ENCODE results near the gene ANKUB1. TPM values are rescaled to one million over a fixed set of nuclear protein-coding genes. Genes with fewer than 3 reads are reported as not detected.

ANKUB1 gene
- total and polyA plus RNA-seq, 4 donors, result 0.95 to 3.3 (median 1.7) TPM

GRCh38 chr3:149726716-149727407 lies 65.5 kb downstream of the ANKUB1 start:
- DNase-seq (ENCODE audit: low read depth in 4 of 6, low spot score in 6 of 6), result no peak
- no peak overlapping the region for H3K4me3 ChIP-seq (ENCODE audit: low read depth, low read length)
- H3K9me3 ChIP-seq (ENCODE audit: control insufficient read depth, insufficient read depth, low read length), result no peaks in the 10 kb centered on the region
- no peaks in the 10 kb centered on the region for H3K36me3 ChIP-seq (ENCODE audit: control insufficient read depth, insufficient read depth, low read length)
- 71% methylated on average over 1 of the region's 2 CpGs for WGBS (ENCODE audit: insufficient coverage)
- no peaks in the 10 kb centered on the region for H3K4me1 ChIP-seq (ENCODE audit: control insufficient read depth, insufficient read depth, low read length)
- no peak overlapping the region for H3K27ac ChIP-seq (ENCODE audit: low read depth, low read length)
- no peaks in the 10 kb centered on the region for H3K27me3 ChIP-seq (ENCODE audit: control insufficient read depth, insufficient read depth, low read length)

GRCh38 chr3:149723781-149724180 lies 68.6 kb downstream of the ANKUB1 start:
- H3K27me3 ChIP-seq (ENCODE audit: control insufficient read depth, insufficient read depth, low read length), result no peaks in the 10 kb centered on the region
- no peak overlapping the region for H3K4me3 ChIP-seq (ENCODE audit: low read depth, low read length)
- peaks cover 4% of the 10 kb centered on the region for H3K9me3 ChIP-seq (ENCODE audit: control insufficient read depth, insufficient read depth, low read length)
- no peaks in the 10 kb centered on the region for H3K4me1 ChIP-seq (ENCODE audit: control insufficient read depth, insufficient read depth, low read length)
- H3K27ac ChIP-seq (ENCODE audit: low read depth, low read length), result no peak overlapping the region
- H3K36me3 ChIP-seq (ENCODE audit: control insufficient read depth, insufficient read depth, low read length), result no peaks in the 10 kb centered on the region
- DNase-seq (ENCODE audit: low read depth in 4 of 6, low spot score in 6 of 6), result no peak

DNA sequence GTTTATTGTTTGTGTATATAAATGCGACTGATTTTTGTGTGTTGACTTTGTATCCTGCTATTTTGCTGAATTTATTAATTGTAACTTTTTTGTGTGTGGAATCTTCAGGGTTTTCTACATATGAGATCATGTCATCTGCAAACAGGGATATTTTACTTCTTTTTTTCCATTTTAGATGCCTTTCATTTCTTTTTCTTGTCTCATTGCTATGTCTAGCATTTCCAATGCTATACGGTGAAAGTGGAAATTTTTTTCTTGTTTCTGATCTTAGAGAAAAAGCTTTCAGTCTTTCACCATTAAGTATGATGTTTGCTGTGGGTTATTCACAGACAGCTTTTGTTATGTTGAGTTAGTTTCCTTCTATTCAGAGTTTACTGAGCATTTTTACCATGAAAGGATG lies 71.4 kb downstream of the ANKUB1 start:
- H3K4me1 ChIP-seq (ENCODE audit: control insufficient read depth, insufficient read depth, low read length), result no peaks in the 10 kb centered on the region

GRCh38 chr3:149717391-149718056 lies 74.8 kb downstream of the ANKUB1 start:
- 17% methylated on average over 1 of the region's 2 CpGs for WGBS (ENCODE audit: insufficient coverage)

More for the DNA sequence above, 71.4 kb downstream of the ANKUB1 start:
- Histone ChIP-seq H3K27me3 (ENCODE audit: control insufficient read depth, insufficient read depth, low read length) (no peaks in the 10 kb centered on the region), H3K4me3 (ENCODE audit: low read depth, low read length) (no peak overlapping the region), H3K27ac (ENCODE audit: low read depth, low read length) (no peak overlapping the region), H3K36me3 (ENCODE audit: control insufficient read depth, insufficient read depth, low read length) (no peaks in the 10 kb centered on the region), H3K9me3 (ENCODE audit: control insufficient read depth, insufficient read depth, low read length) (peaks cover 4% of the 10 kb centered on the region)
- 100% methylated on average over 1 of the region's 2 CpGs for WGBS (ENCODE audit: insufficient coverage)
- no peak for DNase-seq (ENCODE audit: low read depth in 4 of 6, low spot score in 6 of 6)

GRCh38 chr3:149716984-149717383 lies 75.4 kb downstream of the ANKUB1 start:
- peaks cover 4% of the 10 kb centered on the region for H3K9me3 ChIP-seq (ENCODE audit: control insufficient read depth, insufficient read depth, low read length)
- no peak overlapping the region for H3K27ac ChIP-seq (ENCODE audit: low read depth, low read length)
- 79% methylated on average over 2 of the region's 6 CpGs for WGBS (ENCODE audit: insufficient coverage)
- H3K27me3 ChIP-seq (ENCODE audit: control insufficient read depth, insufficient read depth, low read length), result no peaks in the 10 kb centered on the region
- H3K4me1 ChIP-seq (ENCODE audit: control insufficient read depth, insufficient read depth, low read length), result no peaks in the 10 kb centered on the region
- H3K4me3 ChIP-seq (ENCODE audit: low read depth, low read length), result no peak overlapping the region
- no peak for DNase-seq (ENCODE audit: low read depth in 4 of 6, low spot score in 6 of 6)
- H3K36me3 ChIP-seq (ENCODE audit: control insufficient read depth, insufficient read depth, low read length), result peaks cover 7% of the 10 kb centered on the region

More at GRCh38 chr3:149717391-149718056, 74.8 kb downstream of the ANKUB1 start:
- Histone ChIP-seq H3K4me3 (ENCODE audit: low read depth, low read length) (no peak overlapping the region), H3K9me3 (ENCODE audit: control insufficient read depth, insufficient read depth, low read length) (peaks cover 4% of the 10 kb centered on the region), H3K36me3 (ENCODE audit: control insufficient read depth, insufficient read depth, low read length) (peaks cover 7% of the 10 kb centered on the region), H3K27me3 (ENCODE audit: control insufficient read depth, insufficient read depth, low read length) (no peaks in the 10 kb centered on the region), H3K4me1 (ENCODE audit: control insufficient read depth, insufficient read depth, low read length) (no peaks in the 10 kb centered on the region), H3K27ac (ENCODE audit: low read depth, low read length) (no peak overlapping the region)
- peak; percentile 33 to 91 (median 54) for DNase-seq (ENCODE audit: low read depth in 4 of 6, low spot score in 6 of 6)

- H3K36me3 ChIP-seq (ENCODE audit: control insufficient read depth, insufficient read depth, low read length), result peaks cover 7% of the 10 kb centered on the region
- no peaks in the 10 kb centered on the region for H3K9me3 ChIP-seq (ENCODE audit: control insufficient read depth, insufficient read depth, low read length)
- H3K4me1 ChIP-seq (ENCODE audit: control insufficient read depth, insufficient read depth, low read length), result no peaks in the 10 kb centered on the region
- H3K27ac ChIP-seq (ENCODE audit: low read depth, low read length), result no peak overlapping the region
- DNase-seq (ENCODE audit: low read depth in 4 of 6, low spot score in 6 of 6), result no peak
- H3K27me3 ChIP-seq (ENCODE audit: control insufficient read depth, insufficient read depth, low read length), result no peaks in the 10 kb centered on the region
- 94% methylated on average over 11 of the region's 13 CpGs for WGBS (ENCODE audit: insufficient coverage)
- H3K4me3 ChIP-seq (ENCODE audit: low read depth, low read length), result no peak overlapping the region
These were observed 77.1 kb downstream of the ANKUB1 start for GRCh38 chr3:149715247-149715646.

DNA sequence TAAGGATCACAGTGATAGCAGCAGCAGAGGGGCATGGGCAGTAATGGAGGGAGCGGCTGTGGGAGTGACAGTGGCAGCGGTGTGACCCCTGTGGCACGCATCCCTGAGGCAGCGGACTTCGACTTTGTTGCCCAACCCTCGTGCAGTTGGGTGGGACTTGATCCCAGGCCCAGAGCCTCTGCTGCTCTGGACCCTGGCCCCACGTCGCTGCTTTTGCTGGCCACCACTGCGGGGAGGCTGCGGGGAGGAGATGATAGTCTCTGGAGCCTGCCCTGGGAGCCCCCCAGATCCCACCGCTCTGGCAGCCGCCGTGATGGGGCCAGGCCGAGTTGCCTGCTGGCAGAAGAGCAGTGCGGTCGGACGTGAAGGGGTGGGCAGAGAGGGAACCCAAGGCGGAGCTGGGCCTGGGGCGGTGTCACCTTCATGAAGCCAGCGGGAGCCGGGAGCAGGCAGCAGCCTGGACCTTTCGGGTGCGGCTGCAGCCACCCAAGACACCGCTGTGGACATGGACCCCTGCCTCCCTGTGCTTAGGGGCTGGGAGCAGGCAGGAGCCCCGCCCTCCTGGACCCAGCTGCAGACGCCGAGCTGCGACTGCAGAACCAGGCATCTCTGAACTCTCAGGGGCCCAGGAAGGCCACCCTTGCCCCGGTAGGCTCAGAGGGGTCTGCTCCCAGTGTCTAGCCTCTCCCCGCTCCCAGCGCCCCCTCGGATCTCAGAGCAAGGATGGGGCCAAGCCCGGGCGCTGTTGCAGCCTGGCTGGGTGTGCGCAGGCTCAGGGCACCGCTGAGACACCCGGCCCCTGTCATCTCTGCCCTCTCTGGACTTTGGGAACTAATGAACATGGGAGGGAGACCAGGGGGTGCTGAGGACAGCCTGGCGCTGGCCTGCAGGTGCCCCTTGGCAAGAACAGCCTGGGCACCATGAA lies 78.4 kb downstream of the ANKUB1 start:
- Histone ChIP-seq H3K4me1 (ENCODE audit: control insufficient read depth, insufficient read depth, low read length) (no peaks in the 10 kb centered on the region), H3K36me3 (ENCODE audit: control insufficient read depth, insufficient read depth, low read length) (peaks cover 7% of the 10 kb centered on the region), H3K27ac (ENCODE audit: low read depth, low read length) (no peak overlapping the region), H3K9me3 (ENCODE audit: control insufficient read depth, insufficient read depth, low read length) (no peaks in the 10 kb centered on the region), H3K27me3 (ENCODE audit: control insufficient read depth, insufficient read depth, low read length) (no peaks in the 10 kb centered on the region), H3K4me3 (ENCODE audit: low read depth, low read length) (no peak overlapping the region)
- WGBS (ENCODE audit: insufficient coverage), result 93% methylated on average over 38 of the region's 38 CpGs
- no peak for DNase-seq (ENCODE audit: low read depth in 4 of 6, low spot score in 6 of 6)

Small RNAs within 50 kb of the gene (small RNA-seq; reads per million reads assigned to genes)
- not detected for gene RNU6-507P (ENCODE audit: low replicate concordance)

Other genes with a start within 250 kb of the ANKUB1 start
- 10 to 100 TPM; 43.3 to 58.8 TPM for gene WWTR1, start 134.5 kb downstream of the ANKUB1 start, total RNA-seq
- 10 to 100 TPM; 41.7 to 44.9 TPM for gene WWTR1, start 134.5 kb downstream of the ANKUB1 start, polyA plus RNA-seq (ENCODE audit: insufficient read length in 2 of 2)
- gene COMMD2, start 40.1 kb downstream of the ANKUB1 start, total RNA-seq, result 10 to 100 TPM; 60.9 to 65.2 TPM
- 10 to 100 TPM; 49.4 to 61.1 TPM for gene COMMD2, start 40.1 kb downstream of the ANKUB1 start, polyA plus RNA-seq (ENCODE audit: insufficient read length in 2 of 2)
- 100 to 1,000 TPM; 108 to 260 TPM for gene RNF13, start 20.7 kb upstream of the ANKUB1 start, total RNA-seq
- 100 to 1,000 TPM in 1 of 2 donors, 10 to 100 TPM in 1; 95.0 to 124 TPM for gene RNF13, start 20.7 kb upstream of the ANKUB1 start, polyA plus RNA-seq (ENCODE audit: insufficient read length in 2 of 2)
- 100 to 1,000 TPM; 220 to 459 TPM for gene PFN2, start 178.3 kb upstream of the ANKUB1 start, total RNA-seq
- gene PFN2, start 178.3 kb upstream of the ANKUB1 start, polyA plus RNA-seq (ENCODE audit: insufficient read length in 2 of 2), result 100 to 1,000 TPM; 719 to 820 TPM